ENCODE measurements around the gene ICAM3.
"Not testable (repeated sequence)": the region's sequence is repeated elsewhere in the genome, so short reads cannot be mapped to it uniquely, and the experiment has no call there.

The ICAM3 gene

GRCh38 chr19:10378124-10378523 lies 38.7 kb upstream of the ICAM3 start:
- no peak for DNase-seq (ENCODE audit: extremely low spot score)
- TF ChIP-seq FOXM1 (IDR thresholded peaks at IDR 0.05; ENCODE audit: borderline replicate concordance) (no peak), FOXA1 (IDR thresholded peaks at IDR 0.05) (no peak), CTBP1 (IDR thresholded peaks at IDR 0.05; ENCODE audit: borderline replicate concordance) (no peak), BHLHE40 (IDR thresholded peaks at IDR 0.05; ENCODE audit: borderline replicate concordance) (no peak), TARDBP (IDR thresholded peaks at IDR 0.05) (no peak), PKNOX1 (IDR thresholded peaks at IDR 0.05) (no peak), ELF4 (IDR thresholded peaks at IDR 0.05) (no peak), NFRKB (IDR thresholded peaks at IDR 0.05) (no peak), SUZ12 (IDR thresholded peaks at IDR 0.05) (no peak), HDGF (IDR thresholded peaks at IDR 0.05; ENCODE audit: borderline replicate concordance) (no peak), FOXK2 (IDR thresholded peaks at IDR 0.05) (no peak), L3MBTL2 (conservative IDR thresholded peaks at IDR 0.05) (no peak)
- ChIA-PET CTCF (no interaction called here), POLR2A (interaction anchor here (1.4 kb wide), 1 partner anchor 10 kb away, joined by 5 read pairs; no protein-coding TSS in a partner anchor)

DNA sequence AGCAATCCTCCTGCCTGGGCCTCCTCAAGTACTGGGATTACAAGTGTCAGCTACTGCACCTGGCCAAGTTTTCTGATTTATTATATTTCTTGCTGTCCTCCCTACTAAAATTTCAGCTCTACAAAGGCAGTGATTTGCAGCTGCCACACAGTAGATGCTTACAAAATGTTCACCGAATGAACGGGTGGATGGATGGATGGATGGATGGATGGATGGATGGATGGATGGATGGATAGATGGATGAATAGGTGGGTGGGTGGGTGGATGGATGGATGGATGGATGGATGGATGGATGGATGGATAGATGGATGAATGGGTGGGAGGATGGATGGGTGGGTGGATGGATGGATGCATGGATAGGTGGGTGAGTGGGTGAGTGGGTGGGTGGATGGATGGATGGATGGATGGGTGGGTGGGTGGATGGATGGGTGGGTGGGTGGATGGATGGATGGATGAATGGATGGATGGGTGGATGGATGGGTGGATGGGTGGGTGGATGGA lies 37.8 kb upstream of the ICAM3 start:
- POLR2A ChIA-PET, result interaction anchor here (1.4 kb wide), 1 partner anchor 9 kb away, joined by 5 read pairs; no protein-coding TSS in a partner anchor

DNA sequence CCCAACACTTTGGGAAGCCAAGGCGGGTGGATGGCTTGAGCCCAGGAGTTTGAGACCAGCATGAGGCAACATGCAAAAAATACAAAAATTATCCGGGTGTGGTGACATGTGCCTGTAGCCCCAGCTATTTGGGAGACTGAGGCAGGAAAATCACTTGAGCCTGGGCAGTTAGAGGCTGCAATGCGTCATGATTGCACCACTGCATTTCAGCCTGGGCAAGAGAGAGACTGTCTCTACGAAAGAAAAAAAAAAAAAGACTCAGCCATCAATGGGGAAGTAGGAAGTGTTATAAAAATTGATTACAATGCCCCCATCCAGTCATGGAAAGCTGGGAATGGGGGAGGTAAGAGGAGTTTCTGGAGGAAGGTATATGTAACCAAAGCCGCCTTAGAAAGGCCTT lies 35.5 kb upstream of the ICAM3 start:
- ChIA-PET CTCF (no interaction called here), POLR2A (no interaction called here)
- no peak for DNase-seq (ENCODE audit: extremely low spot score)
- TF ChIP-seq CTBP1 (IDR thresholded peaks at IDR 0.05; ENCODE audit: borderline replicate concordance), result no peak

More for the DNA sequence above, 37.8 kb upstream of the ICAM3 start:
- DNase-seq (ENCODE audit: extremely low spot score); CTCF ChIA-PET: not testable (repeated sequence)

GRCh38 chr19:10372690-10373089 lies 33.3 kb upstream of the ICAM3 start:
- ChIA-PET POLR2A (interaction anchor here (1.4 kb wide), 1 partner anchor 14 kb away, joined by 4 read pairs; no protein-coding TSS in a partner anchor), CTCF (no interaction called here)
- no peak for DNase-seq (ENCODE audit: extremely low spot score)
- TF ChIP-seq ARNT (IDR thresholded peaks at IDR 0.05) (no peak), FOXA1 (IDR thresholded peaks at IDR 0.05) (no peak), ELF4 (IDR thresholded peaks at IDR 0.05) (no peak), ZNF384 (IDR thresholded peaks at IDR 0.05) (no peak), L3MBTL2 (conservative IDR thresholded peaks at IDR 0.05) (no peak), PKNOX1 (IDR thresholded peaks at IDR 0.05) (no peak)

- DNase-seq (ENCODE audit: extremely low spot score), result no peak
- TF ChIP-seq NFRKB (IDR thresholded peaks at IDR 0.05), result no peak
- no peak for TF ChIP-seq FOXK2 (IDR thresholded peaks at IDR 0.05)
- TF ChIP-seq SUZ12 (IDR thresholded peaks at IDR 0.05), result no peak
- no peak for TF ChIP-seq FOXA1 (IDR thresholded peaks at IDR 0.05)
- TF ChIP-seq PKNOX1 (IDR thresholded peaks at IDR 0.05), result no peak
- TF ChIP-seq TARDBP (IDR thresholded peaks at IDR 0.05), result no peak
- TF ChIP-seq CTBP1 (IDR thresholded peaks at IDR 0.05; ENCODE audit: borderline replicate concordance), result no peak
- TF ChIP-seq ZNF384 (IDR thresholded peaks at IDR 0.05), result no peak
- TF ChIP-seq ELF4 (IDR thresholded peaks at IDR 0.05), result no peak
- no peak for TF ChIP-seq L3MBTL2 (conservative IDR thresholded peaks at IDR 0.05)
- TF ChIP-seq FOXM1 (IDR thresholded peaks at IDR 0.05; ENCODE audit: borderline replicate concordance), result no peak
- CTCF ChIA-PET, result interaction anchor here (0.6 kb wide), 1 partner anchor 221 kb away, joined by 4 read pairs; no protein-coding TSS in a partner anchor
- POLR2A ChIA-PET, result interaction anchor here (1.0 to 1.1 kb wide), 2 partner anchors 9 to 12 kb away, joined by 4 to 5 read pairs; partner anchors contain the start of gene TYK2
Measured at GRCh38 chr19:10368101-10368803, 28.8 kb upstream of the ICAM3 start.

GRCh38 chr19:10366950-10367512 lies 27.6 kb upstream of the ICAM3 start:
- CTCF ChIA-PET; DNase-seq (ENCODE audit: extremely low spot score): not testable (repeated sequence)
- POLR2A ChIA-PET, result interaction anchor here (1.4 kb wide), 1 partner anchor 13 kb away, joined by 7 read pairs; the partner anchor contains the start of gene TYK2

DNA sequence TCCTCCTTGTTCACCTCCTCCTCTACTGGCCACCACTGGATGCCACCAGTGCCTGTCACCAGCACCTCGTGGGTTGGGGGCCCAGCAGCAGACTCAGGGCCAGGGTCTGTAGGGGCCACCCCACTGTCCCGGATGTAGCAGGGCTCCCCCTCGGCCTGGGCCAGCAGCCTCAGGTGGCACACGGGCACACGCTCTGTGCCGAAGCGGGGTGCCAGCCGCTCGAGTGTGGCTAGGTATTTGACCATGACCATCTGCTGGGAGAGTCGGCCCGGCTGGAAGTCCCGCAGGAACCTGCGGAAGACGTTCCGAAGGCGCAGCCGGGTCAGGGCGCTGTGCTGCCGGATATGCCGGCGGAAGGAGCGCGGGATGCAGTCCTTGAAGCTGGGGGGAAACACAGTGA lies 26.1 kb upstream of the ICAM3 start:
- ChIA-PET POLR2A (interaction anchor here (1.4 kb wide), 1 partner anchor 15 kb away, joined by 7 read pairs; the partner anchor contains the start of gene TYK2), CTCF (no interaction called here)
- TF ChIP-seq FOXA1 (IDR thresholded peaks at IDR 0.05) (no peak), L3MBTL2 (conservative IDR thresholded peaks at IDR 0.05) (no peak), HDGF (IDR thresholded peaks at IDR 0.05; ENCODE audit: borderline replicate concordance) (no peak), ELF4 (IDR thresholded peaks at IDR 0.05) (no peak), FOXM1 (IDR thresholded peaks at IDR 0.05; ENCODE audit: borderline replicate concordance) (no peak), ARNT (IDR thresholded peaks at IDR 0.05) (no peak), SUZ12 (IDR thresholded peaks at IDR 0.05) (no peak), TARDBP (IDR thresholded peaks at IDR 0.05) (no peak), PKNOX1 (IDR thresholded peaks at IDR 0.05) (no peak), LEF1 (IDR thresholded peaks at IDR 0.05; ENCODE audit: borderline replicate concordance) (no peak), ZNF384 (IDR thresholded peaks at IDR 0.05) (no peak), FOXK2 (IDR thresholded peaks at IDR 0.05) (no peak)

More for the DNA sequence above, 26.1 kb upstream of the ICAM3 start:
- DNase-seq (ENCODE audit: extremely low spot score), result no peak

All from HEK293T (cell line).